Psoas muscle (tissue), 8 donors: ENCODE measurements around the gene OPRL1. TPM values are rescaled to one million over a fixed set of nuclear protein-coding genes. Genes with fewer than 3 reads are reported as not detected.

Experiments used
- ATAC-seq, 4 donors: fragments of 200-7000 bp; cut with Tn5 transposase; one replicate each; pipeline ENCODE4 v1.9.1; 2020; ENCODE audit warnings: moderate library complexity in 3 of 4, mild to moderate bottlenecking in 2 of 4
- DNase-seq, 2 donors: peaks; one replicate each; pipeline ENCODE4 v3.0.0-alpha.2; 2020
- H3K27ac ChIP-seq: fragments of 200-600 bp; one replicate; pipeline ENCODE4 v1.8.0; 2022
- H3K27me3 ChIP-seq, 3 donors: fragments of 200-600 bp in 1 of 3; one replicate each; pipeline versions ENCODE4 v1.6.1 to v1.8.0; 2013 to 2022; ENCODE audit warnings: low read length in 2 of 3, mild to moderate bottlenecking in 2 of 3, moderate library complexity in 1 of 3; ENCODE audit not compliant: insufficient read depth in 3 of 3
- H3K36me3 ChIP-seq, 2 donors: fragments of 200-600 bp in 1 of 2; one replicate each; pipeline versions ENCODE4 v1.6.1 to v1.8.0; 2013 to 2022; ENCODE audit warnings: low read depth in 1 of 2, mild to moderate bottlenecking in 1 of 2, moderate library complexity in 1 of 2; ENCODE audit not compliant: insufficient read depth in 1 of 2
- H3K4me1 ChIP-seq: fragments of 200-600 bp; one replicate; pipeline ENCODE4 v1.8.0; 2022
- H3K4me3 ChIP-seq: fragments of 200-600 bp; one replicate; pipeline ENCODE4 v1.8.0; 2022; ENCODE audit warnings: mild to moderate bottlenecking
- H3K9me3 ChIP-seq: fragments of 200-600 bp; one replicate; pipeline ENCODE4 v1.8.0; 2022
- CTCF ChIP-seq: fragments of 200-600 bp; IDR thresholded peaks from one replicate; pipeline ENCODE4 v1.8.0; 2022; ENCODE audit warnings: antibody characterized with exemption
- WGBS, 3 donors: extraction: QIAGEN DNeasy Blood & Tissue Kit; methylation state at CpG; one replicate each; pipeline versions ENCODE4 v1.1.6 to v1.1.7; 2013; 5-methylcytosine and 5-hydroxymethylcytosine counted together
- intact Hi-C, 2 donors: fragments of 100-400 bp; cut with DNase I; formaldehyde crosslinking; loops; one replicate each; pipeline versions ENCODE4 v1.11.0 to v1.14.2; 2022
- polyA plus RNA-seq, 3 donors: library from polyadenylated mRNA; stranded (reverse); fragments of 200-250 nt; gene quantifications; one replicate each; pipeline ENCODE4 v1.2.3, GENCODE V29; 2013
- total RNA-seq, 4 donors: library from RNA; stranded (reverse); fragmentation: NEBNext Ultra II Directional in 2 of 4; extraction: Animal tissue kit (Norgen Biotek cat#: 25700) in 2 of 4; gene quantifications; one replicate each; pipeline versions ENCODE4 v1.2.1 to v1.2.4, GENCODE V29; 2021 to 2023
- donor health status: healthy with polysubstance abuse.
- donor health status: DM: no; HTN: no; CAD: no; lungs with moderate emphysema.
- donor health status: Bipolar disorder and iron deficiency.
- donor health status: healthy.
- donor health status: DM: yes; HTN: yes; CAD: no.
- donor health status: DM: no; HTN: no; CAD: no.
- donor health status: DM: no; HTN: no; CAD: no.
- donor health status: DM: yes; HTN: yes; CAD: no.

Gene OPRL1
- total and polyA plus RNA-seq, 7 donors = 0.03 to 0.94 (median 0.17) TPM

- H3K36me3 ChIP-seq = no peaks in the 10 kb centered on the region
- ATAC-seq (no peak), DNase-seq (peak in 1 of 2 donors; percentile 29)
- intact Hi-C loops = no loop called here
- 69 to 79% (median 72%) methylated on average over 22 to 26 of the region's 26 CpGs for WGBS, 3 donors
- H3K4me3 ChIP-seq = no peak overlapping the region
- H3K4me1 ChIP-seq = no peaks in the 10 kb centered on the region
- H3K9me3 ChIP-seq = no peaks in the 10 kb centered on the region
- no peak for TF ChIP-seq CTCF
- no peak overlapping the region for H3K27ac ChIP-seq
- peaks cover 0 to 15% (median 12%) of the 10 kb centered on the region in 3 donors for H3K27me3 ChIP-seq
These were observed 29.1 kb downstream of the OPRL1 start for GRCh38 chr20:64108731-64109681.

- intact Hi-C loops = no loop called here
- Histone ChIP-seq H3K36me3 (no peaks in the 10 kb centered on the region), H3K9me3 (no peaks in the 10 kb centered on the region), H3K27ac (no peak overlapping the region), H3K4me3 (no peak overlapping the region), H3K4me1 (no peaks in the 10 kb centered on the region), H3K27me3 (peaks cover 0 to 12% (median 10%) of the 10 kb centered on the region in 3 donors)
- 60 to 64% (median 60%) methylated on average over 16 of the region's 16 CpGs for WGBS, 3 donors
- ATAC-seq = no peak
- no peak for TF ChIP-seq CTCF
- peak in 1 of 2 donors; percentile 48 for DNase-seq
These were observed 30.0 kb downstream of the OPRL1 start for GRCh38 chr20:64109831-64110391.

- H3K36me3 ChIP-seq = no peaks in the 10 kb centered on the region
- H3K4me3 ChIP-seq = no peak overlapping the region
- no peaks in the 10 kb centered on the region for H3K4me1 ChIP-seq
- intact Hi-C loops = no loop called here
- H3K27ac ChIP-seq = no peak overlapping the region
- peaks cover 0 to 12% (median 12%) of the 10 kb centered on the region in 3 donors for H3K27me3 ChIP-seq
- no peak for ATAC-seq
- TF ChIP-seq CTCF = no peak
- WGBS, 3 donors = 82 to 86% (median 83%) methylated on average over 10 of the region's 10 CpGs
- H3K9me3 ChIP-seq = no peaks in the 10 kb centered on the region
- DNase-seq = no peak
These were observed 30.7 kb downstream of the OPRL1 start for GRCh38 chr20:64110411-64111068.

GRCh38 chr20:64111841-64112641 is 32.2 kb downstream of the OPRL1 start:
- no peaks in the 10 kb centered on the region for H3K4me1 ChIP-seq
- no peak overlapping the region for H3K27ac ChIP-seq
- intact Hi-C loops = no loop called here
- no peaks in the 10 kb centered on the region for H3K9me3 ChIP-seq
- 77 to 86% (median 78%) methylated on average over 18 to 19 of the region's 19 CpGs for WGBS, 3 donors
- DNase-seq = peak in 1 of 2 donors; percentile 42
- ATAC-seq = no peak
- peaks cover 0 to 12% (median 8%) of the 10 kb centered on the region in 3 donors for H3K27me3 ChIP-seq
- no peak overlapping the region for H3K4me3 ChIP-seq
- no peaks in the 10 kb centered on the region for H3K36me3 ChIP-seq
- TF ChIP-seq CTCF = no peak
